T-helper 2 cell treated with Interferon-gamma antibody and Interleukin-4, amounts not matched to agents 100 ng/mL and 5 ng/mL, for 36 hours (primary cell): ENCODE measurements around the gene ICAM3. TPM values are rescaled to one million over a fixed set of nuclear protein-coding genes. Genes with fewer than 3 reads are reported as not detected.

Source experiments
- total RNA-seq: library from RNA; stranded (reverse); gene quantifications from 2 replicates; pipeline ENCODE4 v1.2.3, GENCODE V29; 2022

The ICAM3 gene
- total RNA-seq, 1 donor from 2014 or later, result 185 TPM

Other genes starting within 250 kb of the ICAM3 start
- gene ANGPTL6, start 236.9 kb downstream of the ICAM3 start, total RNA-seq, result 1.3 and 2.0 TPM in 2 replicates
- 82.1 and 83.0 TPM in 2 replicates for gene PPAN, start 233.3 kb downstream of the ICAM3 start, total RNA-seq
- gene P2RY11, start 227.9 kb downstream of the ICAM3 start, total RNA-seq, result 27.7 and 31.1 TPM in 2 replicates
- 226 and 229 TPM in 2 replicates for gene EIF3G, start 219.7 kb downstream of the ICAM3 start, total RNA-seq
- gene DNMT1, start 144.7 kb downstream of the ICAM3 start, total RNA-seq, result 398 and 410 TPM in 2 replicates
- gene S1PR2, start 108.3 kb downstream of the ICAM3 start, total RNA-seq, result 6.9 and 7.0 TPM in 2 replicates
- gene MRPL4, start 87.4 kb downstream of the ICAM3 start, total RNA-seq, result 76.3 and 77.9 TPM in 2 replicates
- 19.4 and 21.7 TPM in 2 replicates for gene ICAM1, start 68.5 kb downstream of the ICAM3 start, total RNA-seq
- gene ICAM4, start 52.7 kb downstream of the ICAM3 start, total RNA-seq, result 2.5 and 4.0 TPM in 2 replicates
- 0.70 and 0.82 TPM in 2 replicates for gene ICAM5, start 49.7 kb downstream of the ICAM3 start, total RNA-seq
- gene ZGLP1, start 29.8 kb downstream of the ICAM3 start, total RNA-seq, result 2.4 and 3.7 TPM in 2 replicates
- gene FDX2, start 23.6 kb downstream of the ICAM3 start, total RNA-seq, result 7.2 and 9.0 TPM in 2 replicates
- 78.0 and 81.8 TPM in 2 replicates for gene RAVER1, start 6.1 kb downstream of the ICAM3 start, total RNA-seq
- gene TYK2, start 40.9 kb upstream of the ICAM3 start, total RNA-seq, result 250 and 257 TPM in 2 replicates
- 201 and 202 TPM in 2 replicates for gene CDC37, start 63.9 kb upstream of the ICAM3 start, total RNA-seq
- gene PDE4A, start 80.9 kb upstream of the ICAM3 start, total RNA-seq, result 61.2 and 64.9 TPM in 2 replicates
- 88.7 and 98.7 TPM in 2 replicates for gene KEAP1, start 163.7 kb upstream of the ICAM3 start, total RNA-seq
- gene S1PR5, start 177.8 kb upstream of the ICAM3 start, total RNA-seq, result not detected in 2 replicates
- gene ATG4D, start 204.3 kb upstream of the ICAM3 start, total RNA-seq, result 36.5 and 40.6 TPM in 2 replicates
- 56.2 and 61.4 TPM in 2 replicates for gene KRI1, start 226.4 kb upstream of the ICAM3 start, total RNA-seq
- gene CDKN2D, start 229.4 kb upstream of the ICAM3 start, total RNA-seq, result 52.0 and 55.1 TPM in 2 replicates
- gene AP1M2, start 247.7 kb upstream of the ICAM3 start, total RNA-seq, result not detected in 2 replicates